Activated effector memory CD4-positive, alpha-beta T cell treated with anti-CD3 and anti-CD28 coated beads, Interleukin-2, amount 50 U/mL, for 16 hours (primary cell): Measurements from ENCODE around the gene ANKRD53.

Experiments used
- DNase-seq: peaks from one replicate; pipeline ENCODE4 v3.0.0-alpha.2; 2020

Gene ANKRD53

DNA sequence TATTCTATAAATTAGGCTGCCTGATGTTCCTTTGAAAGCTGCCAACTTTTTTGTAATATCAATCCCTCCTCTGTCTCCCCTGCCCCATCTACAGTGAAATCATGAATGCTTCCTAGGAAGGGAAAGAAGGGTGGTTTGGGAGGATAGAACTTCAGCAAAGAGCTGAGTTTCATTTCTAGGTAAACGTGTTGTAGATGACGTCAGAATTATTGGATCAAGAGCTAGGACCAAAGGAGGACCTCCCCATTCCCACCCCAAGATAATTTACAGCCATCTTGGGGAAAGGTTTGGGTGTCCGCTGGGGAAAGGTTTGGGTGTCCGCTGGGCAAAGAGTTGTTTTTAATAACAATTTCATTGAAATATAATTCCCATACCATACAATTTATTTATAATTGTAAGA, 11.2 kb upstream of the ANKRD53 start:
- DNase-seq: no peak

DNA sequence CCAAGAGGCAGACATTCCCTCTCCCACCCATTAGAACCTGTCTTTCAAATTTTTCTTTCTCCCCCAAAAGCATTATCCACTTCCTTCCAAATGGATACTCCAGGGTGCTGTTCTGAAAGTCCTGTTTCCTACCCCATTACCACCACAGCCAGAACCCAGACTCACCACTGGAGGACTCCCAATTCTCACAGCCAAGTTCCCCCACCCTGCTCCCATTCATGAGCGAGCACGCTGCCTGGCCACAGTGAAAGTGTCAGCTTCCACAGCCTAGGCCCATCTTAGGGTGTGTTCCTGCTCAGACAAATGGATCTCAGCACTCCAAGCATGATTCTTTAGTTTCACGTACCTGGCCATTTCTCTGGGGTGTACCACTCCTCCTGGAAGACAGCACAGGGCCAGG, 3.8 kb upstream of the ANKRD53 start:
- DNase-seq: no peak

DNA sequence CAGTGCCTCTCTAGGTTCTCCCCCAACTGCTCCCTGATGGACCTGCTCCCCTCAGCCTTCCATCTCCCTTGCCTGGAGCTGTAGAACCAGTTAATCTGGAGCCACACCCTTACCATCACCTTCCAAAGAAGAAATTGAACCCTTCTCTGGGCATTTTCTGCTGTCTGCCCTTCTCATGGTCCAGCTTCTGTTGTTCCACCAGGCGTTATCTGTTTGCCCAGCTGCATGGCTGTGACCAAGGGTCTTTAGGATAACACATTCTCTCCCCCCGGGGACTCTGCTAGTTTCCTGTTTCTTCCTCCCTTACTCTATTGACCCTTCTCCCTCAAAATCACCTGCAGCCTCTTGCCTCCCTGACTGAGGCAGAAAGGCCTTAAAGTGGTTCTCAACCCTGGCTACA, 3.2 kb upstream of the ANKRD53 start:
- DNase-seq: no peak

DNA sequence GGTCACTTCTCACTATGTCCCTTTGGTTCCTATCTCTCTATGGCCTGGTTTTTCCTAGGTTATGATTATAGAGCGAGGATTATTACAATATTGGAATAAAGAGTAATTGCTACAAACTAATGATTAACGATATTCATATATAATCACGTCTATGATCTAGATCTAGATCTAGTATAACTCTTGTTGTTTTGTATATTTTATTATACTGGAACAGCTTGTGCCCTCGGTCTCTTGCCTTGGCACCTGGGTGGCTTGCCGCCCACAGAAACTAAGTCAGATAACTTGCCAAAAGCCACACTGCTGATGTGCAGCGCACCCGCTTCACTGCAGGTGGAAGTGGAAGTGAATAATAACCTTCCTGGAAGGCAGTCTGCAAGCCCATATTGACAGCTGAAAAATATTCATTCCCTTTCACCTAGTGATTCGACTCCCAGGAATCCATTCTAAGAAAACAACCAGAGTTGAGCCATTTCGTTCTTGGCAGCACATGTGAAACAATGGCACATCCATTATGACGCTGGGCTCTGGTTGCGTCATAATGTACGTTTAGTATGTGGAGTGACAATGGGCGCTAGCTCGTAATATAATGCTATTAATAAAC, 725 bp upstream of the ANKRD53 start:
- DNase-seq: no peak

DNA sequence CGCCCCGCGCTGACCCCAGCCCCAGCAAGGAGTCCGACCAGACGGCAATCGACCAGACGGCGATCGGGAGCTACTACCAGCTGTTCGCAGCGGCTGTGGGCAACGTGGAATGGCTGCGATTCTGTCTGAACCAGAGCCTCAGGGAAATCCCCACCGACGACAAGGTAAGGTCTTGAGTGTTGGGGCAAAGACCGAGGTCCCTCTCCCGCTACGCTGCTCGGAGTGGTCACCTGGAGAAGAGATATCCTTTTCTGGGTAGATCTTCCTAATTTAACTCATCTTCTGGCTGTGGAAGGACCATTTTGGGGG, 704 bp downstream of the ANKRD53 start:
- no peak for DNase-seq

DNA sequence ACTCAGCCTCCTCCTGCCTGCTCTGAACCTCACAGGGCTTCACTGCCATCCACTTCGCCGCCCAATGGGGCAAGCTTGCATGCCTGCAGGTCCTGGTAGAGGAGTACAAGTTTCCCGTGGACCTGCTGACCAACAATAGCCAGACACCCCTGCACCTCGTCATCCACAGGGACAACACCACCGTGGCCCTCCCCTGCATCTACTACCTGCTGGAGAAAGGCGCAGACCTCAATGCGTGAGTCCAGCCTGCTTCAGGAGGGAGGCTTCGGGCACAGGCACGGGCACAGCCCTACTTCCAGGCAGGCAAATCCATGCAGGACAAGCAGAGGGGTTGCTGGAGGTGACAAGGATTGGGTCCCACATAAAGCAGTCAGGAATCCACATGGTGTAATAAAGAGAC, 1.2 kb downstream of the ANKRD53 start:
- no peak for DNase-seq

DNA sequence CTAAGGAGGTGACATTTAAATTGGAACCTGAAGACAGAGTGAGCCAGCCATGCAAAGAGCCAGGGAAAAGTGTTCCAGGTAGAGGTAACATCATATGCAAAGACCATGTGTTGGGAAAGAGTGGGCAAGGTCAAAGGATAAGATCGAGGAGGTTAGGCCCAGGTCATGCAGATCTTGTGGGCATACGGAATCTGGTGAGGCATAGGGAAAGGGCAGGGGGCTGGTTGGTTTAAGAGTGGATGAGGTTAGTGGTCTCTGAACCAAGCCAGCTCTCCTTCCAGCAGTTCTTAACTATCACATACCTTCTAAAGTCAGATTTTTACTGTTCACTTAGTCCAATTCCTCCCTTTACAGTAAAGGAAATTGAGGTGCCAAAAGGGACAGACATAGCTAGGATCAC, 3.0 kb downstream of the ANKRD53 start:
- DNase-seq: no peak

DNA sequence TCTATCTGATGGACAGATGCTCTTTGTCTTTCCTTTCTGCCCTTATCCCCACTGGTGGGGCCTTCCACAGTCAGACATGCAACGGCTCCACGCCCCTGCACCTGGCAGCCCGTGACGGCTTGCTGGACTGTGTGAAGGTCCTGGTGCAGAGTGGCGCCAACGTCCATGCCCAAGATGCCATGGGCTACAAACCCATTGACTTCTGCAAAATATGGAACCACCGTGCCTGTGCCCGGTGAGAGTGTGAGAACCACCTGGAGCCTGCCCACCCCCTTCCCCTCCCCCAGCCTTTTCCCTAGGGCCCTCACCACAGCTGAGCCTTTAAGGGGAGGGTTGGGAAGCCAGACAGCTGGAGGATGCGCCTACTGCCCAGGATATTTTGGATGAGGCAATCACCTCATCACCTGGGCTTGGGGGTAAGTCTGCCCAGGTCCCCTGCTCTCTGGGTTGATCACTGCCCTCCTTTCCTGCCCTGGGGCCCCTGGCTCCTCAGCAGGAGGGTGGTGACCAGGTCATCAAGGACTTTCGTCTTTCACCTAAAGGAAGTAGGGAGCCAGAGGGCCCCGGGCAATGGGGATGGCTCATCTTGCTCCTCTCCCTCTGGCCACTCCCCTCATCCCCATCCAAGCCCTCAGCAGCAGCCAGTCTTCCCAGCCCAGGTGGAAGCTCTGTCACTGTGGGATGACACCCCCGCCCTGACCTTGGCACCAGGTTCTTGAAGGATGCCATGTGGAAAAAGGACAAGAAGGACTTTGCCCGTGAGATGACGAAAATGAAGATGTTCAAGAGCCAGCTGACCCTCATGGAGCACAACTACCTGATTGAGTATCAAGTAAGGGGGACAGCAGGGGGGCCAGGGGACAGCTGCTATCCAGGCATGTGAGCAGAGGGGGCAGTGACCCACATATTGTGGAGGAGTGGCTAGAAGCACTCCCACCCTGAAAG, 3.7 kb downstream of the ANKRD53 start:
- peak; percentile 55 for DNase-seq

DNA sequence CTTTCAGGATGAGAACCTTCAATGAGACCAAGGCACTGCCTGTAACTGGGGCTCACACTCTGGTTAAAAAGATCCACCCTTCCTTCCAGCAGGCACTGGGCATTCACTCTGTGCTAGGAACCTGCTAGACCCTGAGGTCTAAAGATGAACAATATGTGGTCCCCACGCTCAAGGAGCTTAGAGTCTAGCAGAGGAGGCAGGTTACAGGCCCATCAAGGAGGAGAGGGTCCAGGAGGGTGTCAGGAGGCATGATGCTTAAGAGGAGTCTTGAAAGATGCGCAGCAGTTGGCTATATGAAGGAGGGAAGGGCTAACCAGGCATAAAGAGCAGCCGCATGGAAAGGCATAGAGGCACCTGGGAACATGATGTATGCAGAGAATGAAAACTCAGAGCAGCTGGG, 4.5 kb downstream of the ANKRD53 start:
- no peak for DNase-seq

DNA sequence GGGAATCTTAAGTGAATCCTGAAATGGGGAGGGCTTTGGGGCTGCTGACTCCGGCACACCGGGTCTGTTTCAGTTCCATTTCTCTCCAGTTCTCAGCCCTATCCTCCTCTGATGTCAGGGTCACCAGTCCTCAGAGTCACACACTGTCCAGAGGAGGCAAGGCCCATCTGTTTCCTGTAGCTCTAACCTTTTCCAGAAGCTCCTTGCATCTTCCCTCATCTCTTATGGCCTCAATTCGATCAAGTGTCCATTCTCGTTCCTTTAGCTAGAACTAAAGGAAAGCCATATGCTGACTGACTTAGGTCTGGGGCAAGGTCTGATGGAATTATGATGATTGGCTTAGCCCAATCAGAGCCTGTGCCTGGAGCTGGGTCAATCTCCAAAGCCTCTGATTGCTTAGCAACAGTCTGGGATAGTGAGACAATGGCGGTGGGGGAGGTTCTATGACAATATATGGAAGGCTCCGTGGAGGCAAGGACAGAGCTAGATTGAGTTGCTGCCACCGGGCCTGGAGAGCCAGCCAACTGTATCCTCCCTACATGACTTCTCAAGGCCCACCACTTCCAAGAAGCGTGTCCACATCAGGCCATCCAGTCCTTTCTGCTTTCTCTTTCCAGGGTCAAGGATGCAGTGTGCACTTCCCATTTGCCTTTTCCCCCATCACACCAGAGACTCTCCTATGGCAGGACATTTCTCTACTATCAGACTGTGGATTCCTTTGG, 5.2 kb downstream of the ANKRD53 start:
- no peak for DNase-seq

DNA sequence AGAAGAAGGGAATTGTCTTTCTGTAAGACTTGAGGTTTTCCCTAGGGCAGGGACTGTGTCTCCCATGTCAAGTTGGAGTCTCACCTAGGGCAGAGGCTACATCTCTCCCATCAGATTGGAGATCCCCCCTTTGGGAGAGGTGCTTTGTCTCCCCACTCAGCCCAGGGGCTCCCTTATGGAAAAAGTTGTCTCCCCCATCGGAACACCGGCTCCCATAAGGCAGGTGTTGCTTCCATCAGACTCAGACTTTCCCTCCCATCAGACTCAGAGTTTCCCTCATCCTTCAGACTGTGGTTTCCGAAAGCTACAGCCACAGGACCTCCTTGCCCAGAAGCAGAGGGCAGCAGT, 5.8 kb downstream of the ANKRD53 start:
- no peak for DNase-seq

DNA sequence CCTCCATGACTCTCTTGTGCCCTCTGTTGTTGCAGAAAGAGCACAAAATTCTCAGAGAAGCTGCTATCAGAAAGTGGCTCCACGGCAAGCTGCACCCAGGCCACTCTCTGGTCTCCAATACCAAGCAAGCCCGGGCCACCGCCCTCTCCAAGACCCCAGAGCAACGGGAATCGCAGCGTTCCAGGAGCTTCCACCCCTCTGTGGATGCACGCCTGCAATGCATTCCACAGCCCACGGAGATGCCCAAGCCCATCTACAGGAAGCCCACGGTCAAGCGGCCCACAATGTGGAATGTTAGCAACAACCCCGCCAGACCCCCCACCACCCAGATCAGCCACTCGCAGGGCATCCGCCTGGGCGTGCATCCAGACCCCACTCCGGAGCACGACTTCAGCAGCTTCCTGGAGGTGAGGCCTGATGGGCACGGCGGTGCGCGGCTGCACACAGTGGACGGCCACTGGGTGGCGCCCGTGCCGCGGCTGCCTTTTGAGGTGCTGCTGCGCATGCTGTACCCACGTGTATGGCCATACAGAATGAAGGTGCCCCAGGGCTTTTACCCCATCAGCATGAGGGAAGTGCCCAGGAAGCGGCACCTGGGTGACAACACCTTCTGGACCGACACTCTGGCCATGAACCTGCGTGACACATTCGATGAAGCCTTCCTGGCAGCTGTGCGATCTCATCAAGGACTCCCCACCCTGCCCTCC, 6.3 kb downstream of the ANKRD53 start:
- DNase-seq: peak; percentile 93

DNA sequence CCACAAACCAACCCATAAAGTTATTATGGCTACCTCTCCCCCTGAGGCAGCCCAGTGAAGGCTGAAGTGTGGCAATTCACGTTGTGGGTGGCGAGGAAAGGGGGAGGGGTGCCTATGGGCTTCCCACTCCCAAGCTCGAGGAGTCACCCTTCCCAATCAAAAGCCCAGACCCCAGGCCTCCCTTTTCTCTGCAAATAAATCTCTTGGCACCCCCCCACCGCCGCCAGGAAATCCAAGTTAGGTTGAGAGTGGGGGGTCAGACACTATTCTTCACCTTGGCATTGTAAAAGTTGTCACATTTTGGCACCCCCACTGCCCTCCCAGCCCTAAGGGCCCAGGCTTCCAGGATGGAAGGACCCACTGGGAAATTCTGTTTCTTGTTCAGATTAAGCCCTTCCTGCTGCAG, 6.9 kb downstream of the ANKRD53 start:
- peak; percentile 57 for DNase-seq

DNA sequence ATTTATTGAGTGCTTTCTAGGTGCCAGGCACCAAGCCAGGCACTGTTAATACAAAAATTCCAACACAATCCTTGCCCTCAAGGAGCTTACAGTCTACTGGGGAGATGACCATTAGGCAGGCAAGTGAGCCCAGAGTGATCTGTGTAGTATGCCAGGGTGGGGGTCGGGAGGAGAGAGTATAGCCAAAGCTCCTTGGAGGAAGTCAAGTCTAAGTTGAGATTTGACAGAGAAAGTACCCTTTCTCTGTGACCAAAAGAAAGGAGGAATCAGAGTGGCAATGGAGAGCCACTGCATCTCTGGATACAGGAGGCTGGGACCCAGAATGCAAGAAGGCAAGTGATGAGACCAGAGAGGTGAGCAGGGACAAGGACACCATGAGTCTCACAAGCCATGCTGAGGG, 7.5 kb downstream of the ANKRD53 start:
- no peak for DNase-seq

DNA sequence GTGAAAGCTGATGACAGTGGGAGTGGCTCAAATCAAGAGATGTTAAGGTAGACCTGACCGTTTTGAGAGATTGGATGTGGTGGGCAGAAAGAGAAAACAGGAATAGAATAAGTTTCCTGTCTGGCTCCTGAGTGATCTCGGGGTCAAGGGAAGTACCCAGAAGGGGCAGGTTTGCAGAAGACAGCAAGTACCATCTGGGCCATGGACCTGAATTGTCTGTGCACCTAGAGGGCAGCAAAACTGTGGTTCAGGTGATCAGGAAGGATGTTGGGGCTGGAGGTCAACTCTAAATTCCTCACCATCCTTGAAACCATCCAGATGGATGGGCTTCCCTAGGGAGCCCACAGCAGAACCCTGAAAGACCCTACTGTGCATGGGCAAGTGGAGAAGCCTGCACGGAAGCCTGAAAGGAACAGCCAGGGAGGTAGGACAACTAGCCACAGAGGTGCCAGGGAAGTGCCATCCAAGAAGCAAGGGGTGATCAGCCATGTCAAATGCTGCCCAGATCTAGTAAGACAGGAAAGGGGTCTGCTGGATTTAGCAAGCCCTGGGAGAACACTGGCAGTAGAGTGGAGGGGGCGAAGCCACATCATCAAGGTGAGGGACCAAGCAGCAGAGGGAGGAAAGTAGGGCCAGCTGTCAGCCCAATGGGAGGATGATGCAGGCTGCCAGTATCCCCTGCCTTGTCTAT, 8.2 kb downstream of the ANKRD53 start:
- no peak for DNase-seq

DNA sequence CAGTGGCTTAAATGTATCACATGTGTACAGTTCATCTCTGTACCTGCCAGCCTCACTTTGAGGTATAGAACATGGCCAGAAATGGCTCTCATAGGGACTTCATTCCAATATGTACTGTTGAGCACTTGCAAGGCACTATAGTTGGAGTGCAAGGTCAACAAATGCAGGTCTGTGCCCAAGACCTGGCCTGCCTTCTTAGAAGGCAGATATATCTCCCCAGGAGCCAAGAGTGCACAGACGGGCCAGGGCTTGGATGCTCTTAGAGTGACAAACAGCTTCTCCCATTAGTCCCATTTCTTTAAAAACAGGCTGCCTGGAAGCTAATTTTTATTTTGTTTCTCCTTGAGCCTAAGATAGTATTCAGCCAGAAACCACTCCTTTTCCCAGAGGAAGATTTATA, 9.0 kb downstream of the ANKRD53 start:
- no peak for DNase-seq

DNA sequence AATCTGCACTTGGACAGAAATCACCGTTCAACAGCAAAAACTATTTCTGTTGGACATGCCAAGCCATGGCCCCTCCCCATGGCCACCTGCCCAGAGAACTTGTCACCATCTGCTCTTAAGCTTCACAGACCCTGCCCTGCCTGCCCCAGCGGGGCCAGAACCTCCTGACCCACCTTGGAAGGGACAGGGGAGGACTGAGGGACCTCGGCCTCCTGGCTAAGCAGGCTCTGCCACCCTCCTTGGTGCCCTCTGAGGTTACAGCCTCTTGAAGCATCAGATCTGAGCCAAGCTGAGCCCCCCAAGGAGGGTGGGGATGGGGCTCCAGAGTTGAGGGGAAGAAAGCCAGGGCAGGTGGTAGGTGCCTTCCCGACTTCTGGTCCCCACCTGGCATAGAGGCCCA, 9.7 kb downstream of the ANKRD53 start:
- peak; percentile 55 for DNase-seq

DNA sequence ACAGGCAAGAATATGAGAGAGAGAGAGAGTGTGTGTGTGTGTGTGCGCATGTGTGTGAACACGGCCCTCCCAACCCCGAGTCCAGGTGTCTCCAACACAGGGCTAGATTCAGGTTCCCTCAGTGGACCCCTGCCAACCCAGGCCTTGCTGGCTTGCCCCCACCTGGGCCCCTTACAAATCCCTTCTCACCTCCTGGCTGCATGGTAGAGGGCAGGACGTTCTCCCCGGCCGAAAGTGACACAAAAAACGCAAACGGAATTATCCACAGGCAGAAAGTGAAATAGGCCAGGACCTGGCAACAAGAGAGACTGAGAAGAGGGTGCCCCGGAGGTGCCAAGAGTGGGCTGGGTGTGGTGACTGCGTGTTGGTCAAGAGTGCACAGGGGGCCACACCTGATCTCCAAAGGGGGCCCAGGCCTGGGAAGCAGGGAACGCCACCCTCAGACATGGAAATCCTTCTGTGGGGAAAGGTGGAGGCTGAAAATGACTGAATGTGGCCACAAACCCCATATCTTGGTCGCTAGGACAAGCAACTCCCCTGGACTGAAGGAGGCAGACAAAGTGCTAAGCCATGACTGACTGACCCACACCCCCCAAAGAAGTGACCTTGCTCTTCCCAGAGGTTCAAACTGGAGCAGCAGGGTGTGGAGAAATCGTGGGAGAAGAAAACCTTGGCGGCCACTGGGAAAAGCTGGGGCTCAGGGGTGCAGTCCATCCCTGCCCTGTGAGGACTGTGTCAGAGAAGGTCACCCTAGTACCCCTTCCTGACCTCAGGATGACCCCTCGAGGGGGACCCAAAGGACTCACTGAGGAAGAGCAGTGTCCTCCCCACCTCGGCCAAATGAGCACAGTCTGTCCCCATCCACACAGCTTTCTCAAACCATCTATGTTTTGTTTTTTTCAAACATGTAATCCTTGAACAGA, 10.6 kb downstream of the ANKRD53 start:
- peak; percentile 51 for DNase-seq

DNA sequence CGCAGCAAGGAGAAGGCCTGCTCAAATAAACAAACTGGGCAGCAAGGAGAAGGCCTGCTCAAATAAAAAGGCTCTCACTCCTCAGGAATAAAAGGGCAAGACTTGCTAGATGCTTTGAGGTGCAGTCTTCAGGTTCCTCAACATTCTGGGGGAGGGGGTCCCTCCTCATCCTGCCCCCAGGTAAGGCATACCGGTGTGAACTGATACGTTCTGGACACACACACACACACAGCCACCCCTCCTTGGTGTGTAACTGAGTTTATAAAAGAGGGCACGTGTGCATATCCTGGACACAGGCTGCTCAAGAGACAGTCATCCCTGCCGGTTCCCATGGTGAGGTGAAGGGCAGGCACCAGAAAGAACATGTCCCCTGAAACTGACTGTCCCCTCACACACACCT, 11.8 kb downstream of the ANKRD53 start:
- DNase-seq: peak; percentile 54

DNA sequence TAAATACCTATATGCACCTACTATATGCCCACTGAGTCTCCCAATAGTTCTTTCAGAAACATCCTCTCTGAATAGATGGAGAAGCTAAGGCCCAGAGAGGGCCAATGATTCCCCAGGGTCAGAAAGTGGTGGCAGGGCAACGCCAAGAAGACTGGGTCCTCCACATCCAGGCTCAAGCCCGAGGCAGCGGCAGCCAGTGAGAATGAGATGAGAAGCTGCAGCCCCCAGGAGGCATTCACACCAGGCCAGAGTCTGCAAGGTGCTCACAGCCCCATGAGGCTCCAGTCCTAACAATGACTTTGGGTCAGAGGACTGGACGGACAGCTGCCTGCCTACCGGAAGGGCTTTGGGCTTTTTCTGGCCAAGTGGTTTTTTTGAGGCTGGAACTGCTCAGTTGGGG, 12.7 kb downstream of the ANKRD53 start:
- DNase-seq: peak; percentile 51

DNA sequence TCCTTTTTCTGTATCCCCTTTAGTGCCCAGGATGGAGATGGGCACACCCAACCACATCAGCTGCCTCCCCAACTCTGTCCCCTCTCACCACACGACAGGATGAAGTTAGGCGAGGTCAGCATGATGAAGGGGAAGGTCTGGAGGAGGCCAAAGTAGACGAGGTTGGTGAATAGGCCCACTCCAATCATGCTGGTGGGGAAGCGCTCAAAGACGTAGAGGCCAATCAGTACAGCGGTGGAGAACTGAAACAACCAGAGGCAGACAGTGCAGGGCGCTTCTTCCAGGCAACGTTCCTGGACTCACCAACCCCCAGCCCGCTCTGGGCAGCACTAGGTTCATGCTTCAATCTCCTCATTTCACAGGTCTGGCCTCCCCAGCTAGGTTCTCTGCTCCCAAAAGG, 13.3 kb downstream of the ANKRD53 start:
- DNase-seq: no peak
